ENCODE results near the gene UBASH3B.
A peak's percentile ranks its signal among the peaks of the same experiment; 100 is the strongest.

The UBASH3B gene

DNA sequence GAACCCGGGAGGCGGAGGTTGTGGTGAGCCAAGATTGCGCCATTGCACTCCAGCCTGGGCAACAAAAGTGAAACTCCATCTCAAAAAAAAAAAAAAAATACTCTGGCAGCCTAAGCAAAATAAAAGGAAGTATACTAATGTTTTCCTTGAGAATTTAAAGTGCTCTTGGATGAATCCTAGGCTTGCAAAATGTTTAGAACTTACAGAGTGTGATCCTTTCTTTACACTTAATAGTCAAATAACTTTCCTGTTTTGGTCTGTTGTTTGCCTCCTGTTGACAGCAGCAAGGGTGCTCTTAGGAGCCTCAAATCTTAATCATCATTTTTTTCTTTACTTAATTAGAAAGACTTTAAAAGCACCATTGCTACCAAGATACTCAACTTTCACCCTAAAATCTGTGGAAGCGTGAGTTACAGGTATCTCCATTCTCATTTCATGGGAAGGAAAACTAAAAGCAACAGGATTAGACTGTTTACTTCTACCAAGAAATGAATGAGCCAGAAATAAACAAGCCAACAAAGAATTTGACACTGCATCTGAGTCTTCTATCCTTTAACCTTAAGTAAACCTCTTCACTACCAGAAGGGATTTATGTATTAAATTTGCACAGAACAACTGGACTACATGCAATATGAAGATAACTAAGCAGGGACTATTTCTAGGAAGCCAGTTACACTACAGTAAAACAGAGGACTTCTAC, 144.0 kb downstream of the UBASH3B start:
- Mint-ChIP-seq H3K27me3 (no peaks in the 10 kb centered on the region), H3K9me3 (no peaks in the 10 kb centered on the region), H3K36me3 (ENCODE audit: low read depth) (peaks cover 77% of the 10 kb centered on the region), H3K4me3 (no peak overlapping the region), H3K27ac (no peak overlapping the region), H3K4me1 (ENCODE audit: low read depth) (peaks cover 31% of the 10 kb centered on the region)
- intact Hi-C loops (cut with micrococcal nuclease) = loop anchor here (5.0 kb wide), 1 partner anchor 223 kb away; no protein-coding TSS in a partner anchor

DNA sequence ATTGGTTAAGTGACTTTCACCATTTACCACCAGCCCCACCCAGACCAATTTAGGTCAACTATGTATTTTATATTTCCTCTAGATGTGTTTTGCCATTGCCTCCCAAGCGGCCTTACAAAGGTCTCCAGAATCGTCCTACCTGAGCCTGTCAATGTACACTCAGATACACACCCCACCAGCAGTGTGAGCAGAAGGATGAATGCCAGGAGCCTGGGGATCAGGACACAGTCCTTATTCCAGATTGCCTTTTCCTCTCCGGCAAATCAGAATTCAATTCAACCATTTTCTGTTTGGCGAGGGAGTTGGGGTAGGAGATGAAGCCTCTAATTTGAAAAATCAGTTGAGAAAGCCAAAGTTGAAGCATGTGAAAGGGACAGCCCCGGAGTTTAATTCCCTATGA, 147.4 kb downstream of the UBASH3B start:
- no peak overlapping the region for H3K4me3 Mint-ChIP-seq
- peak overlapping the region; percentile 55 for H3K27ac Mint-ChIP-seq
- no peaks in the 10 kb centered on the region for H3K9me3 Mint-ChIP-seq
- intact Hi-C loops (cut with micrococcal nuclease) = no loop called here
- H3K27me3 Mint-ChIP-seq = no peaks in the 10 kb centered on the region
- peaks cover 25% of the 10 kb centered on the region for H3K4me1 Mint-ChIP-seq (ENCODE audit: low read depth)
- peaks cover 57% of the 10 kb centered on the region for H3K36me3 Mint-ChIP-seq (ENCODE audit: low read depth)

DNA sequence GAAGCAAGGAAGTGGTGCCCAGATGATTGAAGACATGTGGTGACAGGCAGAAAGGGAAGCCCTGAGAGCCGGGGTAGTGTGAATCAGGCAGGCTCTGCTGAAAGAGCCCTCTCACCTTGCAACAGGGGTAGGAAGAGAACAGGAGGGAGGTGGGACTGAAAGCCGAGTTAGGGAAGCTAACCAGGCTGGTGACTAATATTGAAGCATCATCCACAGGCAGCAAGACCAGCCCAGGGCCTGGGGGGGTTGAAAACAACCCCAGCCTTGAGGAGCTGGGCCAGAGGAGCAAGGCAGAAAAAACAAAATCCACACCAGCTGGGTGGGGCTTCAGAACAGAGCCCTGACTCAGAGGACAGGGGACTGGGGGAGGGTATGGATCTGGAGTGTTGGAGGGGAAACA, 147.8 kb downstream of the UBASH3B start:
- intact Hi-C loops (cut with micrococcal nuclease) = no loop called here
- H3K27ac Mint-ChIP-seq = peak overlapping the region; percentile 55
- H3K9me3 Mint-ChIP-seq = no peaks in the 10 kb centered on the region
- no peaks in the 10 kb centered on the region for H3K27me3 Mint-ChIP-seq
- H3K4me3 Mint-ChIP-seq = no peak overlapping the region
- peaks cover 29% of the 10 kb centered on the region for H3K4me1 Mint-ChIP-seq (ENCODE audit: low read depth)
- H3K36me3 Mint-ChIP-seq (ENCODE audit: low read depth) = peaks cover 53% of the 10 kb centered on the region

DNA sequence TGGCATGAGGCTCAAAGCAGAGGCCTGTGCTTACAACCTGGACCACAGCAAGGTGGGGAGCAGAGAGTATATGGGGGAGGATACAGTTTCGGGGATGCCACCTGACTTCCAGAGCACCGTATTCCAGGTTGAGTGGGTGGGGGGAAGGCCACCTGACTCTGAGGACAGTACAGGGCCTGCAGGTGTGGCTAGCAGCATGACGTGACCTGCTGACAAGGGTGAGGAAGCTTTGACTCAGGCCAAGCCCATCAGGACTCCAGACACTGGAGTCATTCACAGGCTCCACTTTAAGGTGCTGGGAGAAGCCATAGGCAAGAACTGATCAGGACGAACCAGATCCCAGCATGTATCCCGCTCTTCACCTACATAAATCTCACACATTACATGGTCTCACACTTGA, 148.2 kb downstream of the UBASH3B start:
- Mint-ChIP-seq H3K4me1 (ENCODE audit: low read depth) (peaks cover 33% of the 10 kb centered on the region), H3K27ac (peak overlapping the region; percentile 55), H3K4me3 (no peak overlapping the region), H3K36me3 (ENCODE audit: low read depth) (peaks cover 50% of the 10 kb centered on the region), H3K9me3 (no peaks in the 10 kb centered on the region), H3K27me3 (no peaks in the 10 kb centered on the region)
- intact Hi-C loops (cut with micrococcal nuclease) = no loop called here

DNA sequence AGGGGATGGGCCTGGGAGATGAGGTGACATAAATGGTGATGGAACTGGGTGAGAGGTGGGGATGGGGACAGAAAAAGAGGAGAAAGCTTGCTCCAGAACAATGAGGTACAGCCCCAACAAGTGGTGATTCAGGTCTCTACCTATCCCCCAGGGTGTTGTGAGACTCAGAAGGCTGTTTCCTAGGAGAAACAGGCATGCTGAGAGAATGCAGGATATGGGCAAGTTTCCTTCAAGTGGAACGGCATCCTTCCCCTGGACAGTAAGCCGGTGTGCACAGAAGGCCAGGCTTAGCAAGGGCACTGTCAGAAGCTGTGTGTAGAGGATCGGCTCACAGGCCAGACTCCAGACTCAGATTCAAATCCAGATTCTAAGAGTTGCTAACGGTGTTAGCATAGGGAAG, 148.6 kb downstream of the UBASH3B start:
- intact Hi-C loops (cut with micrococcal nuclease) = no loop called here

DNA sequence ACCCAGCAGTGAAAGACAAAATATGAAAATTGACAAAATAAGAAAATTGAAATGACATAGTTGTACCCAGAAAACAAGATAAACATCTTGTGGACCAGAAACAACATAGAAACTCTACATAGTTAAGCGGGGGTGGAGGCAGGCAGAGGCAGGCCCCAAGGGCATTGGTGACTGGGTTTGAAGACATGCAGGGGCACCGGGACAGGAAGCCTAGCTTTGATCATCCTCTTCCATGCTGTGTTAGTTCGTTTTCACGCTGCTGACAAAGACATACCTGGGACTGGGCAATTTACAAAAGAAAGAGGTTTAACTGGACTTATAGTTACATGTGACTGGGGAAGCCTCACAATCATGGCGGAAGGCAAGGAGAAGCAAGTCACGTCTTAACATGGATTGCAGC, 149.3 kb downstream of the UBASH3B start:
- peaks cover 55% of the 10 kb centered on the region for H3K36me3 Mint-ChIP-seq (ENCODE audit: low read depth)
- intact Hi-C loops (cut with micrococcal nuclease) = no loop called here
- no peak overlapping the region for H3K27ac Mint-ChIP-seq
- H3K4me3 Mint-ChIP-seq = no peak overlapping the region
- H3K4me1 Mint-ChIP-seq (ENCODE audit: low read depth) = peaks cover 27% of the 10 kb centered on the region
- H3K9me3 Mint-ChIP-seq = no peaks in the 10 kb centered on the region
- no peaks in the 10 kb centered on the region for H3K27me3 Mint-ChIP-seq

More for the DNA sequence above, 148.6 kb downstream of the UBASH3B start:
- Mint-ChIP-seq H3K27me3 (no peaks in the 10 kb centered on the region), H3K4me3 (no peak overlapping the region), H3K4me1 (ENCODE audit: low read depth) (peaks cover 32% of the 10 kb centered on the region), H3K36me3 (ENCODE audit: low read depth) (peaks cover 50% of the 10 kb centered on the region), H3K9me3 (no peaks in the 10 kb centered on the region), H3K27ac (no peak overlapping the region)

DNA sequence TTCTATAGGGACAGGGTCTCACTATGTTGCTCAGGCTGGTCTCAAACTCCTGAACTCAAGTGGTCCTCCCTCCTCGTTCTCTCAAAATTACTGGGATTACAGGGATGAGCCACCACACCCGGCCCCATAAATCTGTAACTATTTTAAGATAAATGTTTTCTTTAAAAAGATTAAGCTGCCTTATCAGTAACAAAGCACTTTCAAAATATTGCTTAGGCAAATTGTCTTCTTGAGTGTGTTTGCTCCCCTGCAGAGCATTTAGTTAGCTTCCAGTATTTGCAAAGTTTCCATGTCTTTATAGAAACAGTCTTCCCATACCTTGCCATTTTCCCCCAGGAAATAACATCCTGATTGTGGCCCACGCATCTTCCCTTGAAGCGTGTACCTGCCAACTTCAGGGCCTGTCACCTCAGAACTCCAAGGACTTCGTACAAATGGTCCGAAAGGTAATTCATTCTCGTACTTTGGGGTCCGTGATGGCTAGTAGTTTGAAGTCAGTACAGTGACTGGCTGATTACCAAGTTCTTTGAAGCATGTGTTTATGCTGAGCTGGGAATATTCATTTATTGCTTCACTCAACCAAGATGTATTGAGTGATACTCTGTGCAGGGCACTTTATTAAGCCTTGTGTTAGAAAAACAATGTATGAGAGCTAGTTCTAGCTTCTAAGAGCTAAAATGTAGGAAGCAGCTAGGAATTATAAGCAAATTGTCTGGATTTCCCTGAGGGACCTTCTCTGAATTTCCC, 152.4 kb downstream of the UBASH3B start:
- Mint-ChIP-seq H3K27ac (peak overlapping the region; percentile 50), H3K4me1 (ENCODE audit: low read depth) (peaks cover 24% of the 10 kb centered on the region), H3K27me3 (no peaks in the 10 kb centered on the region), H3K4me3 (no peak overlapping the region), H3K9me3 (no peaks in the 10 kb centered on the region), H3K36me3 (ENCODE audit: low read depth) (peaks cover 43% of the 10 kb centered on the region)
- intact Hi-C loops (cut with micrococcal nuclease) = no loop called here

DNA sequence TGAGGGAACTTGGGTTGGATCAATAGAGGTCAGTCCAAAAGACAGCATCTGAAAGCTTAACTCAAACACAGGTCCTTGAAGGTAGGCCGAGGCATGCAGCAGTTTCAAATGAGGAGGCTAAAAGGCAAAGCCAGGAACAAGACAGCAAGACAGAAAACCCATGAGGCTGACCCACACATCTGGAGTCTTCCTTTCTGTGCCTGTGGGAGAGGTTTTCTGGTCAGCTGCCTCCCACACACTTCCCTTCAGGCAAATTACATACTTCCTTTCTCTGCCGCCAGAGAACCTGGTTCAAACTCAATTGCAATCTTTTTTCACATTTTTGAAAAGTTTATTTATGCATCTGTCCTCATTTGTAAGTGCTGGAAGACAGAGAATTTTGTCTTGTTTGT, 153.0 kb downstream of the UBASH3B start:
- Mint-ChIP-seq H3K4me1 (ENCODE audit: low read depth) (peaks cover 18% of the 10 kb centered on the region), H3K9me3 (no peaks in the 10 kb centered on the region), H3K36me3 (ENCODE audit: low read depth) (peaks cover 37% of the 10 kb centered on the region), H3K4me3 (peak overlapping the region; percentile 17), H3K27ac (peak overlapping the region; percentile 50), H3K27me3 (no peaks in the 10 kb centered on the region)
- intact Hi-C loops (cut with micrococcal nuclease) = no loop called here

DNA sequence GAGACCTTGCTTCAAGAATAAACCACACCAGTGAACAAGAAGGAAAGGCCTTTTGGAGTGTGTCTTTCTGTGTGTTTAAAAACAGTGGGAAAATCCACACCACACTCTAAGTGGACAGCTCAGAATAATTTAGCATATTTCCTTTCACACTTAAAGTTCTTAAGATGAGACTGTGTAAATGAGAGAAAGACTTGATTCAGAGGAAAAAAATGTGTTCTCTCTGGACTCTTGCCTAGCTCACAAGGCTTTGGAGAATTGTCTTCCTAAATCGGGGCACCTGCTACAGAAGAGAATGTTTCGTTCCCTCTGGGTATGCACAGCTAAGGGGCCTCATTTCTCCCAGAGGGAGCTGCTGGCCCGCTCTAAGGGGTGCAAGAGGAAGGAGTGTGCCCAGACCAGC, 154.3 kb downstream of the UBASH3B start:
- Mint-ChIP-seq H3K27me3 (no peaks in the 10 kb centered on the region), H3K27ac (no peak overlapping the region), H3K4me1 (ENCODE audit: low read depth) (peaks cover 13% of the 10 kb centered on the region), H3K36me3 (ENCODE audit: low read depth) (peaks cover 24% of the 10 kb centered on the region), H3K4me3 (no peak overlapping the region), H3K9me3 (no peaks in the 10 kb centered on the region)
- intact Hi-C loops (cut with micrococcal nuclease) = no loop called here

DNA sequence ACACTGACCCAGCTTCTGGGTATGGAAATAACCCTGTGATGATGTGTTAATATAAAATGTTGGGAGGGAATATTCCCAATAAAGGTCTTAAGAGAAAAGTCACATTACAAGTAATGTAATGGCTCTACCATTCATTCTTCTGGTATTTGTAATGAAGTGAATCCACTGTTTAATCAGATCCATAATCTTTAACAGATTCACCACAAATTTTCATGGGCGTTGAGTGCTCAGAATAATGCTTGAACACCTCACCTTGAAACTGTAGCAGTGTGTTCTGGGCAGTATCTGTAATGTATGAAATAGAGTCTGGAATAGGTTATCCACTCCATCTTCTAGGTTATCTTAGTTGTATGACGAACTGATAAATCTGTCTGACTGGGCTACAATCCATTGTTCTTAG, 156.2 kb downstream of the UBASH3B start:
- H3K4me1 Mint-ChIP-seq (ENCODE audit: low read depth) = peaks cover 14% of the 10 kb centered on the region
- peaks cover 14% of the 10 kb centered on the region for H3K36me3 Mint-ChIP-seq (ENCODE audit: low read depth)
- no peaks in the 10 kb centered on the region for H3K27me3 Mint-ChIP-seq
- H3K4me3 Mint-ChIP-seq = no peak overlapping the region
- intact Hi-C loops (cut with micrococcal nuclease) = no loop called here
- no peaks in the 10 kb centered on the region for H3K9me3 Mint-ChIP-seq
- H3K27ac Mint-ChIP-seq = no peak overlapping the region

DNA sequence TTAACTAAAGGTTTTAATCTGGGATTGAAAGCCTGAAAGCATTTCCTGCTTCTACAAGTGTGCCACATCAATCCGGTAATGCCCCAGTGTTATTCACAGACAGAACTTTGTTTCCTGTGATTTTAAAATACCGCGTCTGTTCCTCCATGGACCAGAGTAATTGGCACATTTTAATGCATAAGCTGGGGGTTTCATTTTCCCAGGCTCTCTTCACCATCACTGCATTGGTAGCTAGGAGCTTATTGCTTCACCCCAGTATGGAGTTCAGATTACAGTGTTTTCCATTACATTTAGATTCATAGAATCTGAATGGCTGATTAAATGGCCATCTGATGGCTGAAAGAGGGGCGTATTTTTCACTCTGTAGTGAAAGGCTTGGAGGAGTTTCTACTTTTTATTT, 157.1 kb downstream of the UBASH3B start:
- intact Hi-C loops (cut with micrococcal nuclease) = no loop called here
- peaks cover 14% of the 10 kb centered on the region for H3K36me3 Mint-ChIP-seq (ENCODE audit: low read depth)
- H3K4me3 Mint-ChIP-seq = no peak overlapping the region
- H3K27me3 Mint-ChIP-seq = peaks cover 4% of the 10 kb centered on the region
- H3K4me1 Mint-ChIP-seq (ENCODE audit: low read depth) = peaks cover 18% of the 10 kb centered on the region
- H3K9me3 Mint-ChIP-seq = no peaks in the 10 kb centered on the region
- H3K27ac Mint-ChIP-seq = no peak overlapping the region

DNA sequence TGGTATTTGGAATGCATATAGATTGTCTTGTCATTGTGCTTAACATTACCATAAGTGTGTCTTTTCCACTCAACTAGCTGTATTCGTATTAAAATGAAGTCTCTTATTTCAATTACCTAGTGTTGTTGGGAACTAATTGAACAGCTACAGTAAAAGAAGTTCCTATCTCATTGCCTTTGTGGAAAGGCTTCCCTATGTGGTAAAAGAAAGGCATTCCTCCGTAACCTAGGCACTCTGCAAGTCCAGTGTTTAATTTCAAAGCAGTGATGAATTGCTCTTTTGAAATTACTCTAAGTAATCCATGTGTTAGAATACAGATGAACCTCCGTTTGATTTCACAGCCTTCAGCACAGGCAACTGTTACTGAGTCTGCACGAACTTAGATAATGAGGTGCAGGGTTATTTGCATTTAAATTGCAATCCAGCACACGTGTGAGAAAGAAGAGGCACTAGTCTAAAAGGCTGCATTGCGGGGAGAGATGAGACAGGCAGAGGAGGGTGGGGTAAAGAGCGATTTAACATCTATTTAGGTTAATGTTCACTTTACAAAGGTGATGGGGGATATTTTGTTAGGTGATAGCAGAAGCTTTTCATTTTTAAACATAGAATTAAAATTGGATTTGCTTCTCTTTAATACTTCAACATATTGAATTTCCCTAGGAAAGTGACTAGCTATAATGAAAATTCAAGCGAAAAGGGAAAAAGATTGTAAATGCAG, 157.8 kb downstream of the UBASH3B start:
- Mint-ChIP-seq H3K27ac (no peak overlapping the region), H3K9me3 (no peaks in the 10 kb centered on the region), H3K36me3 (ENCODE audit: low read depth) (peaks cover 14% of the 10 kb centered on the region), H3K4me3 (no peak overlapping the region), H3K27me3 (peaks cover 4% of the 10 kb centered on the region), H3K4me1 (ENCODE audit: low read depth) (peaks cover 11% of the 10 kb centered on the region)
- intact Hi-C loops (cut with micrococcal nuclease) = no loop called here

DNA sequence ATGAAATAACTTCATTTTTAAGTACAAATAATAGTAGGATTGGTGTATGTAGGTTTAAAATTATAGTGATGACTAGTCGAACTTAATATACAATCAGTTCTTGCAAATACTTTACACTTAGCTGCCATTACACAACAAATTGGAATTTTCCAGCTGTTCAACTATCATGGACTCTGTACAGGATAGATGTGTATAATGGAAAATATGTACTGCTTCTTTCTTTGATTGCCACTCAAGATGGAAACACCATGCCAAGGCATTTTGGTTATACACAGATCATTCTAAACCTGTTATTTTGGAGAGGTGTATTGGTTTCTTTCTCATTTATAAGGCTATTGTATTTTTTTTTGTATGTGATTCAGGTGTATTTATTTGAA, 158.4 kb downstream of the UBASH3B start:
- H3K4me1 Mint-ChIP-seq (ENCODE audit: low read depth) = peaks cover 6% of the 10 kb centered on the region
- intact Hi-C loops (cut with micrococcal nuclease) = no loop called here
- peaks cover 4% of the 10 kb centered on the region for H3K27me3 Mint-ChIP-seq

DNA sequence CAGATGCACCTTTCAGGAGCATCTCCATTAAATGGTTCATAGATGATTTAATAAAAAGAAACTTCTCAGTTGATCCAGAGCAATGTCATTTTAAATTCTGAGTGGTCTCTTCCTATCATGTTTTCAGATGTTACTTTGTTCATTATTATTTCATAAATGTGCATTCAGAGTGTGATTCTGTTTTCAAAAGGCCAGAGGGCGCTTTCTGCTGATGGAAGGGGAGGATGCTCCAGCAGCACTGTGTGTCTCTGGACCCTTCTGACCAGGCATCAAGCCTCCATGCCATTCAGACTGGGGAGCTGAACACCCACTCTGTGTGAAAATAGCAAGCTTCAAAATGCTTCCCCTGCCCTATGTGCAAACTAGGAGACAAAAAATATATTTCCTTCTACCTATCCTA, 158.9 kb downstream of the UBASH3B start:
- Mint-ChIP-seq H3K27me3 (peaks cover 4% of the 10 kb centered on the region), H3K27ac (no peak overlapping the region), H3K9me3 (peaks cover 10% of the 10 kb centered on the region), H3K4me1 (ENCODE audit: low read depth) (peaks cover 6% of the 10 kb centered on the region), H3K36me3 (ENCODE audit: low read depth) (peaks cover 13% of the 10 kb centered on the region), H3K4me3 (no peak overlapping the region)
- intact Hi-C loops (cut with micrococcal nuclease) = no loop called here

More for the DNA sequence above, 158.4 kb downstream of the UBASH3B start:
- peaks cover 4% of the 10 kb centered on the region for H3K9me3 Mint-ChIP-seq
- H3K36me3 Mint-ChIP-seq (ENCODE audit: low read depth) = peaks cover 14% of the 10 kb centered on the region
- H3K27ac Mint-ChIP-seq = no peak overlapping the region
- H3K4me3 Mint-ChIP-seq = no peak overlapping the region
